Hematopoietic multipotent progenitor cell treated with erythropoietin and hydrocortisone succinate and interleukin-3 and kit ligand, for 6 days (in vitro differentiated cells): ENCODE data around the gene TAS2R41.
A peak's percentile ranks its signal among the peaks of the same experiment; 100 is the strongest.
"Not testable (repeated sequence)": the region's sequence is repeated elsewhere in the genome, so short reads cannot be mapped to it uniquely, and the experiment has no call there.

Experiments used
- DNase-seq: peaks from one replicate; pipeline ENCODE4 v3.0.0-alpha.2; 2015

TAS2R41 gene

DNA sequence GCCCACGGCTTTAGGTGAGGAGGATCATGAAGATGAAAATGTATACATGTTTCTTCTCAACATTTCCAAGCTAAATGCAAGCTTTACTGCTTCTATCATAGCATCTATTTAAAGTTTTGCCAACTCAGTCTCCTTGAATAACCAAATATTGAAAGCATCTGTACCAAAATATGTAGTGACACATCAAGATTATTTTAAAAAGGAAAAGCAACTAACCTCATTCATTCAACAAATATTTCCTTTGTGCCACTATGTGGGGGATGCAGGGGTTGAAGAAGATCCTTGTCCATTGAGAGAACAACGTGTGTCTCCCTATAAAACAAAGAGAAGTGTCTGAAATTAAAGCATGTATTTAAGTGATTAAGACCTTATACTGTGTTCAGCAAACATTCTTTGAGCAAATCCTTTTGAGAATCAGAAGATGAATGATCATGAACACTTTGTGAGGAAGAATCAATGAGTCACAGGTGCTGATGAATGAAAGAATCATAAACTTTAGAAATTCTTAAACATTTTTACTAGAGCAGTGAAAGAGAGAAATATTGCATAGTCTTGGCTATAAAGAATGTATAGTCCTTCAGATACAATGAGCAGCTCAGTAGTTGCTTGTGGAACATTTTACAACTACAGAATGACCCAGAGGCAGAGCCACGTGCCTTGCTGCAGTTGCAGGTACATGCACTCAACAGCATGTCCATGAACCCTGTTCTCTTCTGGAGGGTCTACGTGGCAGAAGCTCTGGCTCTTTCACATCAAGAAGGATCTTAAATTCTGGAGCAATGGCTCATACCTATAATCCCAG is 20.5 kb upstream of the TAS2R41 start:
- DNase-seq = no peak

DNA sequence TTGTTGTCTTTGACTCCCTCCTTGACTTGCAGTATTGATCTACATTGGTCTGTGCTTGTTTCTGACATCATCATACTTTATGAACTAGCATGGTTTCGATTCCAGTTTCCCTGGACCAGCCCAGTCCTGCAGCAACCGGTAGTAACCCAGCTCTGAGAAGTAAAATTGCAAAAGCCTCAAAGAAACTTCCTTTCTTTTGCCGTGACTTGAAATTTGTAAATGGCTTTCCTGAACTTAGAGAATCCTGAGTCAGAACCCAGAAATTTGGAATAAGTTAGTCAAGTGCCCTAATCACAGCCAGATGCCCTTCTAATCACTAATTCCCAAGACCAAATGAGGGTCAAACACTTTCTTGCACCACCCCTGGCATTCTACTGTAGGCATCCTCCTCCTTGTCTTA is 19.4 kb upstream of the TAS2R41 start:
- no peak for DNase-seq

- DNase-seq = no peak
Observed at GRCh38 chr7:143458681-143459080, 19.0 kb upstream of the TAS2R41 start.

DNA sequence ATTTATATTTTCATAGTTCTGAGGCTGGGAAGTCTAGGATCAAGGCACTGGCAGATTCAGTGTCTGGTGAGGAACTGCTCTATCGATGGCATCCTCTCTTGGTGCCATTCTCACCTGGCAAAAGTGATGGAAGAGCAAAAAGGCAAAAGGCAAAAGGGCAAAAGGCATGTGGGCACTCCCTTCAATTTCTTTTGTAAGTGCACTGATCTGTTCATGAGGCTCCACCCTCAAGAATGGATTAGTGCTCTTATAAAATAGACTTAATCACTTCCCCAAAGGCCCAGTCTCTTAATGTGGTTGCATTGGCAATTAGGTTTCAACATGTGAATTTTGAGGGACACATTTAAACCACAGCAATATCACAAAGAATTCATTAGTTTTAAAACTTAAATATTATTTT is 18.3 kb upstream of the TAS2R41 start:
- DNase-seq = no peak

DNA sequence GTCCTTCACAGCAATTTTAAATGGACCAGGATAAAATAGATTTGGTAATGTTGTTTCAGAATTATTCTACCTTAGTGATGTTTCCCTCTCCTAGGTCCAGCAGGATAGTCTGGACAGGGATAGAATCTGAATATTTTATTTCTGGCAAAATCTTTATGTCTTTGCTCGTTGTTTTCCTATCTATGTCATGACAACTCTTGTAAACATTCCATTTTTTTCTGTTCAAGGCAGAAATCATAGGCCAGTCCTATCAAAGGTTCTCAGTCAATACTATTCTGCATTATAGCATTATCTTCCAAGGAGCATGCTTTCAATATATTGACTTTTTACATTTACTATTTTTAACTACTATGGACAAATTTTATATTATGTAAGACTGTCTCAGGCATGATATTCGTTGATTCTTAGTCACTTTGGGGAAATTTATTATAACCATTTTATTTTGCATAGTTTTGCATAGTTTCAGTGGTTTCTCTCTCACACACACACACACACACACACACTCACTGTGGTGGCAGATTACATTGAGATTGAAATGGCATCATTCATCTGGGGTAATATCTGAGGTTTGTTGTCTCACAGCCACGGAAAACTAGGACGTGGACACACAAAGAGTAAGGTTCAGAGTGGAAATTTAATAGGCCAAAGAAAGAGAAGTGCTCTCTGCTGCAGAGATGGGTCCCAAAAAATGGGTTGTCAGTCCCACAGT is 17.2 kb upstream of the TAS2R41 start:
- DNase-seq = no peak

- DNase-seq = no peak
Observed at GRCh38 chr7:143462045-143462444, 15.6 kb upstream of the TAS2R41 start.

DNA sequence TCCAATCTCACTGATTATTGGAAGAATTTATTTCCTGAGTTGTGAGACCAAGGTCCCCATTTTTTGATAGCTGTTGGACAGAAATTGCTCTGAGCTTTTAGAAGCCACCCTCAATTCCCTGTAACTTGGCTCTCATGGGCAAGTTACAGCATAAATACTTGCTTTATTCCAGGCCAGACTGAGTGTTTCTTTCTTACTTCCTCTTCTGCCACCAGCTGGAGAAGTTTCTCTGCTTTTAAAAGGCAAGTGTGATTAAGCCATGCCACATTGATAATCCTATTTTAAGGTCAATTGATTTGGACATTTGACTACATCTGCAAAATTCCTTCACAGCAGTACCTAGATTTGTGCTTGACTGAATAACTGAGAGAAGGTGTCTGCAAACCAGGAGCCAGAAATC is 14.1 kb upstream of the TAS2R41 start:
- peak; percentile 7 for DNase-seq

DNA sequence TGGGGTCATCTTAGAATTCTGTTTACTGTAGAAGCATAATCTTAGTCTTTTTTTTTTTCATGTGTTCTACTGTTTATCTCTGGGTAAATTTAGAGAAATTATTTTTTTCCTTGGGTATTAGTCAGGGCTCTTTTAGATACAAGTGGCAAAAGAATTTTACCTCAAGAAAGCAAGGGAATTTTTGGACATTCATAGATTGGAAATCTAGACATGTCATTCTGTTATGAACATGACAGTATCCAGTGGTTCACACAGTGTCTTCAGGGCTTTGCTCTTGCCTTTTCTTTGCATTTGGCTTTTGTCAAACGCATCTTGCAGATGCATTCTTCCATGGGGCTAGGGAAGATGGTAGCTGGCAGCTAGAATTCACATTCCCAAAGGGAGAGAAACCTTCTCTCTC is 13.7 kb upstream of the TAS2R41 start:
- DNase-seq = no peak

DNA sequence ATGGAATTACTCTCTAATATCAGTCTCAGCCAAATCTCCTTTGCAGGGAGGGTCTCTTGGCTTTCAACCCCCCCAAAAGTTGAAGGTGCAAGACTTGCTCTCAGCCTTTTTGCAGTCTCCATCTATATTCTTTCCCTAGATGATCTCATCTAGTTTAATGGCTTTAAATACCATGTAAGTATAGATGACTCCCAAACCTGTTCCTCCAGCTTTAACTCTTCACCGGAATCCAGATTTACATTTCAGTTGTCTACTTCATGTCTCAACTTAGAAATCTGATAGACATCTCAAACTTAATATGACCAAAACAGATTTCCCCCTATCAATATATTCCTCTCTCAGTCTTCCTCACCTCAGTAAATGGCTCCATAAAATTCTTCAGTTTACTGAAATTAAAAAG is 9.9 kb upstream of the TAS2R41 start:
- DNase-seq = no peak

DNA sequence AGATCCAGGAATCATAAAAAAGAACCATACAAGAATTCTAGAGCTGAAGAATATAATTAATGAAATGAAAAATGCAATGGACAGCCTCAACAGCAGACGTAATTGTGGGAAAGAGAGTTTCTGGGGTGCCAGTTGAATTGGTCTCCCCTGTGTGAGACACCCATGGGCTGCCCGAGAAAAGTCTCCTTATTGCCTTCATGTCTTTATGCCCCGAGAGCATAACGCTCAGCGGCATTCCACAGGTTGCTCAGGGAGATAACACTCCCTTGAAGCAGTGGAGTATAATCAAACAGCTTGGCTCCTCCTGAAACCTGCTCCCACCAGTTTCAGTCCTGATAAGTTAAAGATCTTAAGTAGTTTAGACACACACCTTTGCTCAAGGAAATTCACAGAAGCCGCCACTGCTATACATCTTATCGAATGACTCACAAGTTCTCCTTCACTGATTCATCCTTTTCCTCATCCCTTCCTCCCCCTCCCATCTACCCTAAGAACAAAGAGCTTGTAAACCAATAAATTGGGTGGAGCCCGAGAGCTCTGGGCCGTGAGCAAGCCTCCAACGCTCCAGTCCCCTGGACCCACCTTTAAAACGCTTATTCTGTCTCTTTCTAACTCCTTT is 5.5 kb upstream of the TAS2R41 start:
- not testable (repeated sequence) for DNase-seq

- DNase-seq = no peak
Observed at GRCh38 chr7:143479055-143479766, 1.5 kb downstream of the TAS2R41 start.

- no peak for DNase-seq
Observed at GRCh38 chr7:143480501-143480900, 2.8 kb downstream of the TAS2R41 start.

GRCh38 chr7:143484119-143484518 is 6.4 kb downstream of the TAS2R41 start:
- DNase-seq = no peak

DNA sequence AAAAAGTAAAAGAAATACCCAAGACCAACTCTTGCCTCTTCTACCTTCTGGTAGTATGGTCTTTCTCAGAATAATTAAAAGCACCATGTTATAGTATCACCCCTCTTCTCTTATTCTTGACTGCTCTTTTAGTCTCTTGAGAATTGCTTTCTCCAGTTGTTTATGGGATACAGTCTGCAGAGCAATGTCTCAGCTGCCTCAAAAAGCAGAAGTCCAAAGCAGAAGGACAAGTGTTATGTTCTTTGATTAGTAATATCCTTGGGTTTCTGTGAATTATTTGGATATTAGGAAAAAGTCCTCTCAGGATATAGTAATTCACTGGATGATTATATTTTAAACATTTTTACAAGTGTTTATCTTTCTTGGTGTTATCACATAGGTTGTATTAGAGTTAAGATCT is 7.4 kb downstream of the TAS2R41 start:
- peak; percentile 10 for DNase-seq

DNA sequence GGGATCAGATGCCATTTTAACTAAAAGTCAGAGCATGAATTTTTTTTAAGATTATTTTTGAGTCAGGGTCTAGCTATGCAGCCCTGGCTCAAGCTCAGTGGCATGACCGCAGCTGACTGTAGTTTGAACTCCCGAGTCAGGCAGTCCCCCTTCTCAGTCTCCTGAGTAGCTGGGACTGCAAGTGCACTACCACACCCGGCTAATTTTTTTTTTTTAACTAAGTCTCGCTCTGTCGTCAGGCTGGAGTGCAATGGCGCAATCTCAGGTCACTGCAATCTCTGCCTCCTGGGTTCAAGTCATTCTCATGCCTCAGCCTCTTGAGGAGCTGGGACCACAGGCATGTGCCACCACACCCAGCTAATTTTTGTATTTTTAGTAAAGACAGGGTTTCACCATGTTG is 7.8 kb downstream of the TAS2R41 start:
- DNase-seq = no peak

DNA sequence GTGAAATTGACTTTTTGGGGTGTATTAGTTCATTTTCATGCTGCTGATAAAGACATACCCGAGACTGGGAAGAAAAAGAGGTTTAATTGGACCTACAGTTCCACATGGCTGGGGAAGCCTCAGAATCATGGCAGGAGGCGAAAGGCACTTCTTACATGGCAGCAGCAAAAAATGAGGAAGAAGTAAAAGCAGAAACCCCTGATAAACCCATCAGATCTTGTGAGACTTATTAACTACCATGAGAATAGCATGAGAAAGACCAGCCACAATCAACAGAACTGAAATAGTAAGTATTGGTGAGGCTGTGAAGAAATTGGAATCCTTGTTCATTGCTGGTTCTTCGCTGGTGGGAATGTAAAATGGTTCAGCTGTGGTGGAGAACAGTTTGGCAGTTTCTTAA is 8.6 kb downstream of the TAS2R41 start:
- not testable (repeated sequence) for DNase-seq

GRCh38 chr7:143487061-143487460 is 9.4 kb downstream of the TAS2R41 start:
- no peak for DNase-seq

DNA sequence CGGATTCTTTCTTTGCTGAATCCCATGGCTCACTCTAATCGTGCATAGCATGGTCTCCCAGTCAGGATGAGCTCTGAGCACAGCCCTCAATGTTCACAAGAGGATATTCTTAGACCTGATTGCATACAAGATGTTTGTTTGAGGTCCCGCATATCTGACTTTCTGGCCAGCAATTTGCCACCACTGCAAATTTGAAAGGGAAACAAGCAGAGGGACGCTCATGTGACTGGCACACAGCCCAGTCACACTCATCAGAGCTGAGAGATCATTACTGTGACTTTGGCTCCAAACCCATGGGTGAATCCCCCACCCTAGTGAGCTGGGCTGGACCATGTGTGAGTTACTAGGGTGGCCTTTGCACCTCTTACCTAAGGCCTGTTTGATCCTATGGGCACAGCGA is 9.9 kb downstream of the TAS2R41 start:
- DNase-seq = peak; percentile 37

DNA sequence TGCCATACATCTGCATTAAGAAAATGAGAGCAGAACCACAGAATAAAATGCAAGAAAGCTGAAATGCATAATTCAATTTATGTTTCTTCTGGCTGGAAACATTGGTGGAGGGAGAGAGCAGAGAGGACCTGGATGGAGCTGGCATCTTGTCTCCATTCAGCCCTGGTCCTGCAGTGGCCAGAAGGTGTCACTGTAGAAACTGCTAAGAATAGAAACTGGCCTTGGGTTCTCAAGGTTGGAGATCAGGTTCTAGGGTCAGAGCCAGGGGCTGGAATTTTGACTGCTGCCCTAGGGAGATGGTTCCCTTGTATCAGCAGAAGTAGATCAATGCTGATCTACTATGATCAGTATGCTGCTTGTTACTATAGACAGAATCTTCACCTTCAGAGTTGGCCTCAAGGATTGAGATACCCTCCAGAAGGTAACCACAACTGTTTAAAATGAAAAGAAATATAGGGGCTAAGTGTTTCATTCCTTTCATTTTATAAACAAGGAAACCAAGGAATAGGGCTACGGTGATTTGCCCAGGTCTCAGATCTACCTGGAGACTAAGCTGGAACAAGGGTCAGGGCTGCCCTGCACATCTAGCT is 13.1 kb downstream of the TAS2R41 start:
- DNase-seq = peak; percentile 67

DNA sequence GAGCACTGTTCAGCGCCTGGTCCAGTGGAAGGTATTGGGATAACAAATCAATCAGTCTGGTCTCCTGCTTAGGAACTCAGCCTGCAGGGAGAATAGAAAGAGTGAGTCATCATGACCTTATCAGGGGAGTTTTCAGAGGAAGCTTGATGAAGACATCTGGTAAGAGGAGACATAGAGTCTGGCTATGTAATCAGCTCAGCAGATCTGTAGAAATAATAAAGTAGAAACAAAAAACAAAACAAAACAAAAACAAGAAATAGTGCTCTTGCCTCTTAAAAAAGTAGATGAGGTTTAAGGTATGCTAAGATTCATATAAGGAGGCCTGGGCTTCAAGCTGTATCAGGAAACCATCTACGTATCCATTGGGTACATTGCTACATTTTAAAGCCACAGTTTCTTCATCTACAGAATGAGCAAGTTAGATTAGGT is 14.4 kb downstream of the TAS2R41 start:
- peak; percentile 28 for DNase-seq

GRCh38 chr7:143492799-143493739 is 15.4 kb downstream of the TAS2R41 start:
- DNase-seq = no peak

DNA sequence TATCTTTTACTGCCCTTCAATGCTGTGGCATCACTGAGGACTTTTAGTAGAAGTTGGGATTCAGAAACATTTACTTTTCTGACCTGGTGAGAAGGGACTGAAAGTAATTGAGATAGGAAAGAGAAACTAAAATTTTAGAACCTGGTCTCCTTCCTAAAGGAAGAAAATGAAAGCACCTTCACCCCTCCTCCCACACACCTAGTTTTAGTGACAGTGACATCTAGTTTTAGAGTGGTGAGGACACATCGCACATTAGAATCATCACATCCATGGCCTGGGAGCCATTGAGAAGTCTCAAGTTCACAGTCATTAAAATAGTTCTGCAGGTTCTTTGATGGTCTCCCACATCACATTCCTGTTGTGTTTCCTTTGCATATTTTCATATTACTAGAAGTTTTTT is 16.1 kb downstream of the TAS2R41 start:
- no peak for DNase-seq
